ENCODE data around the gene CD93. TPM values are rescaled to one million over a fixed set of nuclear protein-coding genes. Genes with fewer than 3 reads are reported as not detected.
A peak's percentile ranks its signal among the peaks of the same experiment; 100 is the strongest.

CD93 gene
- total RNA-seq, 1 donor from 2014 or later = 41.0 TPM

DNA sequence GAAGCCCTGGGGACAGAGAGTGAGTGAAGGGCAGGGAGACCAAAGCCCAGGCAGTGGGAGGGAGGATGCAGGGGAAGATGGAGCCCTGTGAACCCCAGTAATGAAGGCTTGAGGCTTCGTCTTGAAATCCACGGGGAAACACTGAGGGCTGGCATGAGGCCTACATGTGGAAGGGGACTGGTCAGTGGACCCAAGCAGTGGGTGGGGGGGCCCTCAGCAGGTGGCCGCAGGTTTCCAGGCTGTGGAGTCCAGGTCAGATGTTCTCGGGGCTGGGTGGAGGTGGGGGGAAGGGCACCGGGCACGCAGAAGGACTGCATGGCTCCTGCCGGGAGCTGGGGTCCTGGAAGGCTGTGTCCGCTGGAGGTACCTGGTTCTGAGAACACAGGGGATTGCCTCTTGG lies 2.7 kb upstream of the CD93 start:
- intact Hi-C loops (cut with micrococcal nuclease) = no loop called here
- no peak for ATAC-seq
- no peak for DNase-seq

GRCh38 chr20:23087587-23088251 lies 1.6 kb upstream of the CD93 start:
- DNase-seq = no peak

DNA sequence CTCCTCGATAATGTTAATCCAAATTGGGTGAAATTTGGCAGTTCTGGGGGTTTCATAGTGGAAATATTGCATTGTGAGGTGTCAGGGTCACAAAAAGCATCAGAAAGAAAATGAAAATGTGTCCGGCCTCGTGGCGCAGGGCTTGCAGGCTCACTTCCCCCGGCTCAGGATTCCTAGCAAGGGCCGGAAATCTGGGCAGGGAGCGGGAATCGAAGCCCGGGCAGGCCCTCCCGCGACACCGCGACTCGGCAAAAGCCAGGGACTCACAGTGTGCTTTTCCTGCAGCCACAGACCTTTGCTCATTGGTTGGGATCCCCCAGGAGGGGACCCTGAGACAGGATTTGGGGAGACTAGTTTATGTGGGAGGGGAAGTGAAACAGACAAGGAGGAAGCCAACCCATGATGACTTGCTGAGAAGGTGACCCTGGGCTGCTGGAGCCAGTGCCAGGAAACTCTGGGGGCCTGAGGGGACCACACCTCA lies 847 bp upstream of the CD93 start:
- ATAC-seq = peak; percentile 26
- DNase-seq = peak; percentile 67
- intact Hi-C loops (cut with micrococcal nuclease) = no loop called here

More at GRCh38 chr20:23087587-23088251, 1.6 kb upstream of the CD93 start:
- ATAC-seq = no peak
- intact Hi-C loops (cut with micrococcal nuclease) = no loop called here

- intact Hi-C loops (cut with micrococcal nuclease) = no loop called here
Observed at GRCh38 chr20:23085436-23086055, 578 bp downstream of the CD93 start.

GRCh38 chr20:23084845-23085365 lies 1.2 kb downstream of the CD93 start:
- DNase-seq (peak; percentile 41), ATAC-seq (peak; percentile 32)
- intact Hi-C loops (cut with micrococcal nuclease) = no loop called here

More at GRCh38 chr20:23085436-23086055, 578 bp downstream of the CD93 start:
- ATAC-seq (peak; percentile 5), DNase-seq (peak; percentile 41)

GRCh38 chr20:23084282-23084844 lies 1.8 kb downstream of the CD93 start:
- ATAC-seq (no peak), DNase-seq (no peak)
- intact Hi-C loops (cut with micrococcal nuclease) = no loop called here

- DNase-seq = no peak
- ATAC-seq = no peak
- intact Hi-C loops (cut with micrococcal nuclease) = no loop called here
Observed at GRCh38 chr20:23083553-23084220, 2.4 kb downstream of the CD93 start.

- intact Hi-C loops (cut with micrococcal nuclease) = no loop called here
- peak; percentile 60 for DNase-seq
- peak; percentile 42 for ATAC-seq
Observed at GRCh38 chr20:23082846-23083552, 3.1 kb downstream of the CD93 start.

GRCh38 chr20:23081263-23081819 lies 4.8 kb downstream of the CD93 start:
- intact Hi-C loops (cut with micrococcal nuclease) = no loop called here
- no peak for DNase-seq
- no peak for ATAC-seq

DNA sequence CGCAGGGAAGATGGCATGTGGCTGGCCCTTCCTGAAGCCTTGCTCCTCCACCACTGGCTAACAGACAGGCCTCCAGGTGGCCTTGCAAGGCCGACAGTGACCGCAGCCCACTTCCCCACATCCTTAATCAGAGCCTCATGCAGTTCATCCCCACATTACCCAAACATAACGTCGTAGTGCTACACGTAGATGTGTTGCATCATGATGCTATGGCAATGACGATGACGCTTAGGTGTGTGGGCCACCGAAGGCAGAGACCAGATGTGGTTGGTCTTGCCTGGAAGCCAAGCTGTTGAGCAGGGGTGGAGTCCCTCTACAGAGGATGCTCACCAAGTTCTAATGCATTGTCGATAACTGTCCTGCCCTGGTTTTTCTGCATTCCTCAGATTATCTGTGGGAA lies 5.6 kb downstream of the CD93 start:
- ATAC-seq (no peak), DNase-seq (no peak)
- intact Hi-C loops (cut with micrococcal nuclease) = no loop called here

- intact Hi-C loops (cut with micrococcal nuclease) = no loop called here
- ATAC-seq = no peak
- no peak for DNase-seq
Observed at GRCh38 chr20:23079926-23080325, 6.2 kb downstream of the CD93 start.

DNA sequence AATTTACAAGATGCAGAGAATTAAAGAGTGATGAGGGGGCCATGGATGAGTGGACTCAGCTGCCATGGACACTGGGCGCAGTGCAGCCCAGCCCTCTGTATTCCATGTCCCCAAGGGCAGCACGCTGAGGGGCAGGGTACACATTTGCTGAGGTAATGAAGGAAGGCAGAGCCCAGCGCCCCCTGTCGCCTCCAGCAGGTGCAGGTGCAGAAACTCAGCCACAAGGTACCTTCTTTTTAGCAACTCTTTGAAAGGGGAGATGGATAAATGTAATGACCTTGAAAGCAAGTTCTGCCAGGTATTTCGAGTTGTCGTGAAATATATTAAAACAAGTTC lies 7.1 kb downstream of the CD93 start:
- intact Hi-C loops (cut with micrococcal nuclease) = no loop called here
- no peak for ATAC-seq
- DNase-seq = no peak

- ATAC-seq (peak; percentile 46), DNase-seq (no peak)
- intact Hi-C loops (cut with micrococcal nuclease) = no loop called here
Observed at GRCh38 chr20:23078351-23079015, 7.6 kb downstream of the CD93 start.

DNA sequence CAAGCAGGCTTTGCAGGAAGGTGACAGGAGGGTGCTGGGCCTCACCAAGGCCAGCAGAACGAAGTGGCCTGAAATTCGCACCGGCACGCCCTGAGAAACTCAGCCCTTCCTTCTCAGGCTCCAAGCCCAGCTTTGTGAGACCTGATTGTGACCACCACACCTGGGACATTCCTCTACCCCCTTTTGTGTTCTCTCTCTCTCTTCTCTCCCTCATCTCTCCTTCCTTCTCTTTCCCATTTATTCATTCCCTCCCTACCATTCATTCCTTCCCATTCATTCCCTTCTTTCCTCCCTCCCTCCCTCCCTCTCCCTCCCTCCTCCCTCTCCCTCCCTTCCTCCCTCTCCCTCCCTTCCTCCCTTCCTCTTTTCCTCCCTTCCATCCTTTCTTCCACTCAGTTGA lies 8.8 kb downstream of the CD93 start:
- ATAC-seq (no peak), DNase-seq (no peak)
- intact Hi-C loops (cut with micrococcal nuclease) = no loop called here

- DNase-seq (no peak), ATAC-seq (no peak)
- intact Hi-C loops (cut with micrococcal nuclease) = no loop called here
Observed at GRCh38 chr20:23074052-23074451, 12.1 kb downstream of the CD93 start.

GRCh38 chr20:23072892-23073586 lies 13.1 kb downstream of the CD93 start:
- DNase-seq = no peak
- ATAC-seq = no peak
- intact Hi-C loops (cut with micrococcal nuclease) = no loop called here

DNA sequence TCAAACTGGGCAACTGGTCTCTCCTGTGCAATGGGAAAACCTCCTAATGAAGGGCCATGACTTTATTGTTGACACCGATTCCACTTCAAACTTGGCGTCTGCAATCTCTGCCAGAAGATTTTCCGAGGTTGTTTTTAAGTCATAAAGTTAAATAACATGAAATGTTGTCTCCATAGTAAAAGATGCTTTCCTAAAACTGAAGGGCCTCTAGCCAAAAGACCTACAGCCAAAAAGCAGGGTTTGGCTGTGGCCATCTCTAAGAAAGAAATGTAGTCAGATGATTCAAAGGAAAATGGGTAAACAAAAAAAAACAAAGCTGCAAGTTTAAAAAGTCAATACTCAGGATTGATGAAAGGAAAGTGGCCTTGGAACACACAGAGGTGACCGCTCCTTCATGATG lies 14.1 kb downstream of the CD93 start:
- DNase-seq (no peak), ATAC-seq (no peak)
- intact Hi-C loops (cut with micrococcal nuclease) = no loop called here

DNA sequence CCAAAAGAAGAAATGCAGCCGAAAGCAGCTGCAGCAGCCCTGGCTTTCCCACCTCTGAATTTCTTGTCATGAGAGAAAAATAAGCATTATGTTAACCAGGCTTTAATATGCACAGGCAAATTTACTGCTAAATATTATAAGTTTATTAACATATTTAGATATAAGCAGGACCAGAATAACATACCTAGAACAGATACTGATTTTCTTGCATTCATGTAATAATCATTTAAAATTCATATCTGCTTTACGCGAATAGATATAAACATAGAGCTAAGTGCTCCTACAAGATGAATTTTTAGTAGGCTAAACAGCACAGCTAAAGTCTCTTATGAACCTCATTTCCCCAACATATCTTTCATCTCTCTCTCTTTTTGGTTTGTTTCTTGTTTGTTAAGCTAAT lies 14.7 kb downstream of the CD93 start:
- ATAC-seq (no peak), DNase-seq (no peak)
- intact Hi-C loops (cut with micrococcal nuclease) = no loop called here
